DOHH2 (cell line): Measurements from ENCODE around the gene TFAP2A.

Experiments
- CTCF ChIP-seq: fragments of 200-600 bp; sonication (generic); IDR thresholded peaks from one replicate; pipeline ENCODE4 v1.5.1; 2014; ENCODE audit warnings: antibody characterized with exemption, mild to moderate bottlenecking, low read depth, low read length; ENCODE audit not compliant: poor library complexity, severe bottlenecking
- EZH2phosphoT487 ChIP-seq: fragments of 200-600 bp; sonication (generic); IDR thresholded peaks from 2 replicates; pipeline ENCODE4 v1.6.1; 2017; ENCODE audit warnings: borderline replicate concordance, mild to moderate bottlenecking, antibody characterized with exemption, low read length, moderate library complexity, mixed read lengths

- no peak for TF ChIP-seq CTCF
- TF ChIP-seq EZH2phosphoT487, result no peak
Measured at GRCh38 chr6:10390495-10391298, 24.2 kb downstream of the TFAP2A start.
